Erythroblast (primary cell): ENCODE results near the gene OR2A5.

Experiments
- GATA1 ChIP-seq: IDR thresholded peaks from 2 replicates; pipeline ENCODE4 v1.6.1; 2011; ENCODE audit warnings: low read depth, mild to moderate bottlenecking, control low read depth, low read length, moderate library complexity
- POLR2A ChIP-seq: IDR thresholded peaks from 2 replicates; pipeline ENCODE4 v1.6.1; 2011; ENCODE audit warnings: mild to moderate bottlenecking, low read length

DNA sequence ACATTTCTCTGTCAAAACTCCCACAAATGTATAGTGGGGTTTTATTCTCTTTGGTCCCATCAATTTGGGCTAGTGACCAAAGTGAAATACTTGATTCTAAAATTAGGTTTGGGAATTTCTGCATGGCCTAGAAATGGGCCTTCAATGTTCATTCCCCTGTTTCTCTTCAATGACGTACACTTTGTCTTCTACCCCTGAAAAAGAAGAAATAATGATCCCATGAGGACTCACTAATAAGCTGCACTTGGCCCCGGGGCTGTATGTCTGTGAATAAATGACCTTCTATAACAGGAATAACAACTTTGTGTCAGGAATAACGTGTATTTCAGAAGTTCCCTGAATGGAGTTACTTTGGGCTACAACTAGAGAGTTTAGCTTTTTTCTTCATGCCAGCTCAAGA lies 28.4 kb upstream of the OR2A5 start:
- TF ChIP-seq POLR2A (no peak), GATA1 (no peak)
